GM10266 (cell line): ENCODE data around the gene DCLK2.

Source experiments
- DNase-seq: peaks from one replicate; pipeline ENCODE4 v3.0.0; 2012; ENCODE audit errors: extremely low spot score
- TF ChIP-seq, protein P1 (sequence below): IDR thresholded peaks from 2 replicates; pipeline ENCODE4 v1.5.1; 2012; ENCODE audit warnings: mild to moderate bottlenecking, low read depth; ENCODE audit not compliant: control insufficient read depth, insufficient read depth; ENCODE audit errors: missing control alignments

Gene DCLK2

GRCh38 chr4:150240011-150240410 is 161.8 kb downstream of the DCLK2 start:
- DNase-seq, result no peak
- TF ChIP-seq, protein P1, sequence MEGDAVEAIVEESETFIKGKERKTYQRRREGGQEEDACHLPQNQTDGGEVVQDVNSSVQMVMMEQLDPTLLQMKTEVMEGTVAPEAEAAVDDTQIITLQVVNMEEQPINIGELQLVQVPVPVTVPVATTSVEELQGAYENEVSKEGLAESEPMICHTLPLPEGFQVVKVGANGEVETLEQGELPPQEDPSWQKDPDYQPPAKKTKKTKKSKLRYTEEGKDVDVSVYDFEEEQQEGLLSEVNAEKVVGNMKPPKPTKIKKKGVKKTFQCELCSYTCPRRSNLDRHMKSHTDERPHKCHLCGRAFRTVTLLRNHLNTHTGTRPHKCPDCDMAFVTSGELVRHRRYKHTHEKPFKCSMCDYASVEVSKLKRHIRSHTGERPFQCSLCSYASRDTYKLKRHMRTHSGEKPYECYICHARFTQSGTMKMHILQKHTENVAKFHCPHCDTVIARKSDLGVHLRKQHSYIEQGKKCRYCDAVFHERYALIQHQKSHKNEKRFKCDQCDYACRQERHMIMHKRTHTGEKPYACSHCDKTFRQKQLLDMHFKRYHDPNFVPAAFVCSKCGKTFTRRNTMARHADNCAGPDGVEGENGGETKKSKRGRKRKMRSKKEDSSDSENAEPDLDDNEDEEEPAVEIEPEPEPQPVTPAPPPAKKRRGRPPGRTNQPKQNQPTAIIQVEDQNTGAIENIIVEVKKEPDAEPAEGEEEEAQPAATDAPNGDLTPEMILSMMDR, result no peak

DNA sequence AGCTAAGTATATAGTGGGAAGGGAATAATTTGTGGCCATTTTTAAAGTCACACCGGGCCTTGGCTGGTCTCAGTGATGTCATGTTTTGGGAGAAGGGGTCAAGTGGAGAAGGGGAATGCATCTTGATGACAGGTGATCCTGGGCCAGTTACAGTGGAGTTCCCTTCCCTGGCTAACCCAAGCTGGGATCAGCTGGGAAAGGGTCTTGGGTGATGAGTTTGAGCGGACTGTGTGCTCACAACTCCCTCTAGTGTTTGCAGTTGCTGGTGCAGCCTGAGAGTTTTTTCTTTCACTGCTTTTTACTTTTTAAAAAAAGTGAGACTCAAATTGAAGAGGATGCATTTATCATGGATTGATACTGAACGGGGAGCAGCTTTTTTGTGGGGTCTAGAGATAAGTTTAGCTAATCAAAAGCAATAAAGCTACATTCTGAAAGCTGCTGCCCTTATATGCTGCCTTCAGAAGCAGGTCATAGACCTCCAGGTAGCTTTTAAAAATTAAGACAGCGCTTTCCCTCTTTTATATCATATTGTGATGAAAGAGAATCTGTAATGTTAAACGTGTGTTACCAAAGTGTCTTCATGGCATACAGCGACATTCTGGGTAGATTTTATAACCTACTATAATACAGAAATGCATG is 164.7 kb downstream of the DCLK2 start:
- DNase-seq, result peak; percentile 59
- TF ChIP-seq, protein P1, result peak; percentile 76

DNA sequence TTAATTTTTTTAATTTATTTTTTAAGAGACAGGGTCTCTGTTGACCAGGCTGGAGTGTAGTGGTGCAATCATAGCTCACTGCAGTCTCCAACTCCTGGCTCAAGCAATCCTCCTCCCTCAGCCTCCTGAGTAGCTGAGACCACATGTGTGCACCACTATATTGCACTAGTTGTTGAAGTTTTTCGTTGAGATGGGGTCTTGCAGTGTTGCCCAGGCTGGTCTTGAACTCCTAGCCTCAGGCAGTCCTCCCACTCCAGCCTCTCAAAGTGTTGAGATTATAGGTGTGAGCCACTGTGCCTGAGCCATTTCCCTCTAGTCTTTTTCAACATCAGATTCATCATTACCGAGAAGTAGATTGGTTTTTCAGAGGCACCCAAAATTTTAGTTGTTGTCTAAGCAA is 165.7 kb downstream of the DCLK2 start:
- TF ChIP-seq, protein P1, result no peak
- no peak for DNase-seq

GRCh38 chr4:150244600-150244999 is 166.4 kb downstream of the DCLK2 start:
- no peak for DNase-seq
- TF ChIP-seq, protein P1, result no peak

GRCh38 chr4:150247184-150247583 is 168.9 kb downstream of the DCLK2 start:
- TF ChIP-seq, protein P1, result no peak
- no peak for DNase-seq

DNA sequence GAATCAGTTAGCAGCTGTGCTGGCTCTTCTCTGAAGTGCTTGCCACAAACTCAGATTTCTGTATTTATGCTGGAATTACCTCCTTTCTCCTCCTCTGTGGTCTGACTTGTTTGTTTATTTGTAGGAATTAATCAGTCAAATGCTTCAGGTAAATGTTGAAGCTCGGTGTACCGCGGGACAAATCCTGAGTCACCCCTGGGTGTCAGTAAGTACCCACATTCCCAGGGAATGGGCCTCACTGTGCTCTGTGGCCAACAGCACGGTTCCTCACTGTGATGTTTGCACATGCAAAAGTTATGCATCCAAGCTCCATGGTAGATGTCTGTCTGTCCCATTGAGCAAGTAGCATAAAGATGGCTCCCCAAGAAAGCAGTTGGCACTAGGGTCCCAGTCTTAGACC is 169.9 kb downstream of the DCLK2 start:
- no peak for DNase-seq
- TF ChIP-seq, protein P1, result no peak

GRCh38 chr4:150250293-150250997 is 172.2 kb downstream of the DCLK2 start:
- TF ChIP-seq, protein P1, result no peak
- no peak for DNase-seq
